K562 (cell line): ENCODE results near the gene LEPROT. TPM values are rescaled to one million over a fixed set of nuclear protein-coding genes. Genes with fewer than 3 reads are reported as not detected.

ENCODE experiments used
- CBX1 ChIP-seq: sonication (generic); IDR thresholded peaks from 2 replicates; pipeline ENCODE4 v1.6.1; 2016; ENCODE audit warnings: antibody characterized with exemption, low read depth, mild to moderate bottlenecking
- CHD2 ChIP-seq: IDR thresholded peaks from 2 replicates; pipeline ENCODE4 v1.6.1; 2011; ENCODE audit warnings: low read depth, low read length
- CREB1 ChIP-seq, 2 experiments: sonication (generic) in 1 of 2; formaldehyde crosslinking in 1 of 2; IDR thresholded peaks; 2 replicates each; pipeline versions ENCODE4 v1.6.1 to v1.8.0; 2012 to 2022; ENCODE audit warnings: inconsistent platforms in 1 of 2, mild to moderate bottlenecking in 1 of 2, missing genetic modification reagents in 1 of 2, moderate library complexity in 1 of 2
- ILF3 ChIP-seq: fragments of 450-650 bp; IDR thresholded peaks from 2 replicates; pipeline ENCODE4 v1.6.1; 2018; ENCODE audit warnings: antibody characterized with exemption, mild to moderate bottlenecking, moderate library complexity, borderline replicate concordance
- L3MBTL2 ChIP-seq: fragments of 450-650 bp; IDR thresholded peaks from 2 replicates; pipeline ENCODE4 v1.6.1; 2016; ENCODE audit warnings: mild to moderate bottlenecking, moderate library complexity
- MEF2A ChIP-seq: IDR thresholded peaks from 2 replicates; pipeline ENCODE4 v1.6.1; 2011; ENCODE audit warnings: low read depth, mild to moderate bottlenecking, low read length, moderate library complexity; ENCODE audit not compliant: control insufficient read depth
- NONO ChIP-seq, 2 experiments: fragments of 200-400 bp in 1 of 2; fragments of 450-650 bp in 1 of 2; formaldehyde crosslinking in 1 of 2; IDR thresholded peaks; 2 replicates each; pipeline ENCODE4 v1.6.1; 2017; ENCODE audit warnings: low read depth in 2 of 2, mild to moderate bottlenecking in 2 of 2, moderate library complexity in 2 of 2, low read length in 1 of 2
- POU5F1 ChIP-seq: fragments of 150-350 bp; IDR thresholded peaks from 2 replicates; pipeline ENCODE4 v1.6.1; 2014; ENCODE audit warnings: borderline replicate concordance, low read length, low read depth, mild to moderate bottlenecking; ENCODE audit not compliant: partially characterized antibody
- PTRF ChIP-seq: fragments of 450-650 bp; IDR thresholded peaks from 2 replicates; pipeline ENCODE4 v1.6.1; 2016; ENCODE audit warnings: mild to moderate bottlenecking, missing genetic modification characterization, missing compliant biosample characterization
- SFPQ ChIP-seq: fragments of 200-400 bp; formaldehyde crosslinking; IDR thresholded peaks from 2 replicates; pipeline ENCODE4 v1.6.1; 2017; ENCODE audit warnings: mild to moderate bottlenecking, low read depth, low read length, moderate library complexity
- ZNF707 ChIP-seq: fragments of 250-450 bp; sonication (Bioruptor Pico); conservative IDR thresholded peaks from 2 replicates; pipeline ENCODE4 v1.8.0; 2022; ENCODE audit warnings: inconsistent platforms, mild to moderate bottlenecking, moderate library complexity
- polyA plus RNA-seq, 8 experiments: library from polyadenylated mRNA; depleted of rRNA in 4 of 8; stranded (reverse) in 5 of 8; unstranded in 3 of 8; fragments of >200 nt; fragmentation: Nextera tagmentation in 2 of 8; fragmentation: Illumina TruSeq in 1 of 8; extraction: Ambion mirVana in 2 of 8; extraction: Trizol in 1 of 8; gene quantifications; 2 replicates each; pipeline versions ENCODE4 v1.2.1 to v1.2.3, GENCODE V29; 2011 to 2014; ENCODE audit warnings: inconsistent platforms in 1 of 8, missing spikeins in 1 of 8
- total RNA-seq, 7 experiments: library from RNA; depleted of rRNA in 6 of 7; stranded (reverse); fragments of >200 nt in 6 of 7; fragmentation: Illumina TruSeq in 2 of 7; extraction: Trizol in 2 of 7; gene quantifications; 2 replicates each; pipeline versions ENCODE4 v1.2.1 to v1.2.3, GENCODE V29; 2011 to 2021; ENCODE audit warnings: low replicate concordance in 1 of 7
- TF ChIP-seq, protein P1 (sequence below): fragments of 250-450 bp; sonication (Bioruptor Pico); IDR thresholded peaks from 2 replicates; pipeline ENCODE4 v1.4.0; 2020; ENCODE audit warnings: mild to moderate bottlenecking, moderate library complexity
- TF ChIP-seq, protein P2 (sequence below): IDR thresholded peaks from 2 replicates; pipeline ENCODE4 v1.6.1; 2014; ENCODE audit warnings: antibody characterized with exemption
- TF ChIP-seq, protein P3 (sequence below): fragments of 150-350 bp; conservative IDR thresholded peaks from 2 replicates; pipeline ENCODE4 v1.6.1; 2014; ENCODE audit warnings: low read length
- TF ChIP-seq, protein P4 (sequence below), 2 experiments: fragments of 250-450 bp in 1 of 2; fragments of 450-650 bp in 1 of 2; sonication (Bioruptor Pico) in 1 of 2; IDR thresholded peaks; 2 replicates each; pipeline versions ENCODE4 v1.6.1 to v1.8.0; 2016 to 2021; ENCODE audit warnings: mild to moderate bottlenecking in 2 of 2, moderate library complexity in 2 of 2, missing compliant biosample characterization in 1 of 2, missing genetic modification characterization in 1 of 2

LEPROT gene
- total and polyA plus RNA-seq, 9 of the 15 experiments (the other 6 are each of a cell fraction or from before 2014, with no cell fraction given), result 28.1 to 97.5 (median 45.8) TPM

- TF ChIP-seq, protein P1, sequence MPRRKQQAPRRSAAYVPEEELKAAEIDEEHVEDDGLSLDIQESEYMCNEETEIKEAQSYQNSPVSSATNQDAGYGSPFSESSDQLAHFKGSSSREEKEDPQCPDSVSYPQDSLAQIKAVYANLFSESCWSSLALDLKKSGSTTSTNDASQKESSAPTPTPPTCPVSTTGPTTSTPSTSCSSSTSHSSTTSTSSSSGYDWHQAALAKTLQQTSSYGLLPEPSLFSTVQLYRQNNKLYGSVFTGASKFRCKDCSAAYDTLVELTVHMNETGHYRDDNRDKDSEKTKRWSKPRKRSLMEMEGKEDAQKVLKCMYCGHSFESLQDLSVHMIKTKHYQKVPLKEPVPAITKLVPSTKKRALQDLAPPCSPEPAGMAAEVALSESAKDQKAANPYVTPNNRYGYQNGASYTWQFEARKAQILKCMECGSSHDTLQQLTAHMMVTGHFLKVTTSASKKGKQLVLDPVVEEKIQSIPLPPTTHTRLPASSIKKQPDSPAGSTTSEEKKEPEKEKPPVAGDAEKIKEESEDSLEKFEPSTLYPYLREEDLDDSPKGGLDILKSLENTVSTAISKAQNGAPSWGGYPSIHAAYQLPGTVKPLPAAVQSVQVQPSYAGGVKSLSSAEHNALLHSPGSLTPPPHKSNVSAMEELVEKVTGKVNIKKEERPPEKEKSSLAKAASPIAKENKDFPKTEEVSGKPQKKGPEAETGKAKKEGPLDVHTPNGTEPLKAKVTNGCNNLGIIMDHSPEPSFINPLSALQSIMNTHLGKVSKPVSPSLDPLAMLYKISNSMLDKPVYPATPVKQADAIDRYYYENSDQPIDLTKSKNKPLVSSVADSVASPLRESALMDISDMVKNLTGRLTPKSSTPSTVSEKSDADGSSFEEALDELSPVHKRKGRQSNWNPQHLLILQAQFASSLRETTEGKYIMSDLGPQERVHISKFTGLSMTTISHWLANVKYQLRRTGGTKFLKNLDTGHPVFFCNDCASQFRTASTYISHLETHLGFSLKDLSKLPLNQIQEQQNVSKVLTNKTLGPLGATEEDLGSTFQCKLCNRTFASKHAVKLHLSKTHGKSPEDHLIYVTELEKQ (CRISPR knock-in tag), result no peak
- TF ChIP-seq ZNF707 (CRISPR knock-in tag) (no peak), L3MBTL2 (peak; percentile 94), CREB1 (IDR thresholded peaks at IDR 0.05) (0 out of 2 replicates have a peak, but pooled peaks have one; percentile 10), CREB1 (CRISPR knock-in tag; IDR thresholded peaks at IDR 0.05) (no peak), CHD2 (no peak), CBX1 (no peak), NONO (IDR thresholded peaks at IDR 0.05; ENCODE audit: low read depth in 2 of 2, low read length in 1 of 2) (peak in 1 of 2 experiments; percentile 54; a peak in 1 of 4 replicates), PTRF (tag) (no peak), POU5F1 (no peak), ILF3 (no peak; the same call in 1 of the 2 replicates), SFPQ (no peak), MEF2A (0 out of 2 replicates have a peak, but pooled peaks have one; percentile 13)
- TF ChIP-seq, protein P2, sequence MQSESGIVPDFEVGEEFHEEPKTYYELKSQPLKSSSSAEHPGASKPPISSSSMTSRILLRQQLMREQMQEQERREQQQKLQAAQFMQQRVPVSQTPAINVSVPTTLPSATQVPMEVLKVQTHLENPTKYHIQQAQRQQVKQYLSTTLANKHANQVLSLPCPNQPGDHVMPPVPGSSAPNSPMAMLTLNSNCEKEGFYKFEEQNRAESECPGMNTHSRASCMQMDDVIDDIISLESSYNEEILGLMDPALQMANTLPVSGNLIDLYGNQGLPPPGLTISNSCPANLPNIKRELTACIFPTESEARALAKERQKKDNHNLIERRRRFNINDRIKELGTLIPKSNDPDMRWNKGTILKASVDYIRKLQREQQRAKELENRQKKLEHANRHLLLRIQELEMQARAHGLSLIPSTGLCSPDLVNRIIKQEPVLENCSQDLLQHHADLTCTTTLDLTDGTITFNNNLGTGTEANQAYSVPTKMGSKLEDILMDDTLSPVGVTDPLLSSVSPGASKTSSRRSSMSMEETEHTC, result peak; percentile 81
- TF ChIP-seq, protein P3, sequence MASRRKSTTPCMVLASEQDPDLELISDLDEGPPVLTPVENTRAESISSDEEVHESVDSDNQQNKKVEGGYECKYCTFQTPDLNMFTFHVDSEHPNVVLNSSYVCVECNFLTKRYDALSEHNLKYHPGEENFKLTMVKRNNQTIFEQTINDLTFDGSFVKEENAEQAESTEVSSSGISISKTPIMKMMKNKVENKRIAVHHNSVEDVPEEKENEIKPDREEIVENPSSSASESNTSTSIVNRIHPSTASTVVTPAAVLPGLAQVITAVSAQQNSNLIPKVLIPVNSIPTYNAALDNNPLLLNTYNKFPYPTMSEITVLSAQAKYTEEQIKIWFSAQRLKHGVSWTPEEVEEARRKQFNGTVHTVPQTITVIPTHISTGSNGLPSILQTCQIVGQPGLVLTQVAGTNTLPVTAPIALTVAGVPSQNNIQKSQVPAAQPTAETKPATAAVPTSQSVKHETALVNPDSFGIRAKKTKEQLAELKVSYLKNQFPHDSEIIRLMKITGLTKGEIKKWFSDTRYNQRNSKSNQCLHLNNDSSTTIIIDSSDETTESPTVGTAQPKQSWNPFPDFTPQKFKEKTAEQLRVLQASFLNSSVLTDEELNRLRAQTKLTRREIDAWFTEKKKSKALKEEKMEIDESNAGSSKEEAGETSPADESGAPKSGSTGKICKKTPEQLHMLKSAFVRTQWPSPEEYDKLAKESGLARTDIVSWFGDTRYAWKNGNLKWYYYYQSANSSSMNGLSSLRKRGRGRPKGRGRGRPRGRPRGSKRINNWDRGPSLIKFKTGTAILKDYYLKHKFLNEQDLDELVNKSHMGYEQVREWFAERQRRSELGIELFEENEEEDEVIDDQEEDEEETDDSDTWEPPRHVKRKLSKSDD, result no peak
- TF ChIP-seq, protein P4, sequence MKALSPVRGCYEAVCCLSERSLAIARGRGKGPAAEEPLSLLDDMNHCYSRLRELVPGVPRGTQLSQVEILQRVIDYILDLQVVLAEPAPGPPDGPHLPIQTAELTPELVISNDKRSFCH (CRISPR knock-in tag; IDR thresholded peaks at IDR 0.05), result no peak
- TF ChIP-seq, protein P4 (tag; IDR thresholded peaks at IDR 0.05), result 0 out of 2 replicates have a peak, but pooled peaks have one; percentile 55
These were observed 60.4 kb downstream of the LEPROT start (continued) for GRCh38 chr1:65480684-65481405.
